K562 (cell line): ENCODE results near the gene SPATA31D3. TPM values are rescaled to one million over a fixed set of nuclear protein-coding genes. Genes with fewer than 3 reads are reported as not detected.

Source experiments
- PYGO2 ChIP-seq: fragments of 450-650 bp; IDR thresholded peaks from 2 replicates; pipeline ENCODE4 v1.6.1; 2016; ENCODE audit warnings: mild to moderate bottlenecking, missing genetic modification characterization, moderate library complexity, missing compliant biosample characterization
- polyA plus RNA-seq, 8 experiments: library from polyadenylated mRNA; depleted of rRNA in 4 of 8; stranded (reverse) in 5 of 8; unstranded in 3 of 8; fragments of >200 nt; fragmentation: Nextera tagmentation in 2 of 8; fragmentation: Illumina TruSeq in 1 of 8; extraction: Ambion mirVana in 2 of 8; extraction: Trizol in 1 of 8; gene quantifications; 2 replicates each; pipeline versions ENCODE4 v1.2.1 to v1.2.3, GENCODE V29; 2011 to 2014; ENCODE audit warnings: inconsistent platforms in 1 of 8, missing spikeins in 1 of 8
- total RNA-seq, 7 experiments: library from RNA; depleted of rRNA in 6 of 7; stranded (reverse); fragments of >200 nt in 6 of 7; fragmentation: Illumina TruSeq in 2 of 7; extraction: Trizol in 2 of 7; gene quantifications; 2 replicates each; pipeline versions ENCODE4 v1.2.1 to v1.2.3, GENCODE V29; 2011 to 2021; ENCODE audit warnings: low replicate concordance in 1 of 7
- TF ChIP-seq, protein P1 (sequence below): fragments of 450-650 bp; IDR thresholded peaks from 2 replicates; pipeline ENCODE4 v1.6.1; 2016; ENCODE audit warnings: low read depth
- TF ChIP-seq, protein P2 (sequence below): fragments of 450-650 bp; IDR thresholded peaks from 2 replicates; pipeline ENCODE4 v1.6.1; 2016; ENCODE audit warnings: borderline replicate concordance

The SPATA31D3 gene
- total and polyA plus RNA-seq, 9 of the 15 experiments (the other 6 are each of a cell fraction or from before 2014, with no cell fraction given) = not detected

DNA sequence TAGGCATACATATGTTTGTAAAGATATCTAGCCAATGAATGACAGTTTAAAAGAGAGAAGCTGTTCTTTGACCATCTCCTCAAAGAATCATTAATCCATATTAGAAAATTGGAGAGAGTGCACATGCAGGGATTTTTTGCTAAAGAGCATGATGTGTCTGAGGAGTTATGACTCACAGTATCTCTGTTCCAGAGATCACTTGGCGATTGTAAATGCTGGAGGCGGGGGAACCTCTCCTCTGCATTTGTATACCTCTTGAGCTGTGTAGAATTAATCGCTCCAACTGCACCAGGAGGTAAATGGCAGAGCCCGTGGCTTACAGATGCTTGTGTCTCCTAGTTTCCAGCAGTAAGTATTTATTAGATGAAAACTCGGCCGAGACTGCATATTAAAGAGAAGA is 41.6 kb downstream of the SPATA31D3 start (continued):
- TF ChIP-seq, protein P1, sequence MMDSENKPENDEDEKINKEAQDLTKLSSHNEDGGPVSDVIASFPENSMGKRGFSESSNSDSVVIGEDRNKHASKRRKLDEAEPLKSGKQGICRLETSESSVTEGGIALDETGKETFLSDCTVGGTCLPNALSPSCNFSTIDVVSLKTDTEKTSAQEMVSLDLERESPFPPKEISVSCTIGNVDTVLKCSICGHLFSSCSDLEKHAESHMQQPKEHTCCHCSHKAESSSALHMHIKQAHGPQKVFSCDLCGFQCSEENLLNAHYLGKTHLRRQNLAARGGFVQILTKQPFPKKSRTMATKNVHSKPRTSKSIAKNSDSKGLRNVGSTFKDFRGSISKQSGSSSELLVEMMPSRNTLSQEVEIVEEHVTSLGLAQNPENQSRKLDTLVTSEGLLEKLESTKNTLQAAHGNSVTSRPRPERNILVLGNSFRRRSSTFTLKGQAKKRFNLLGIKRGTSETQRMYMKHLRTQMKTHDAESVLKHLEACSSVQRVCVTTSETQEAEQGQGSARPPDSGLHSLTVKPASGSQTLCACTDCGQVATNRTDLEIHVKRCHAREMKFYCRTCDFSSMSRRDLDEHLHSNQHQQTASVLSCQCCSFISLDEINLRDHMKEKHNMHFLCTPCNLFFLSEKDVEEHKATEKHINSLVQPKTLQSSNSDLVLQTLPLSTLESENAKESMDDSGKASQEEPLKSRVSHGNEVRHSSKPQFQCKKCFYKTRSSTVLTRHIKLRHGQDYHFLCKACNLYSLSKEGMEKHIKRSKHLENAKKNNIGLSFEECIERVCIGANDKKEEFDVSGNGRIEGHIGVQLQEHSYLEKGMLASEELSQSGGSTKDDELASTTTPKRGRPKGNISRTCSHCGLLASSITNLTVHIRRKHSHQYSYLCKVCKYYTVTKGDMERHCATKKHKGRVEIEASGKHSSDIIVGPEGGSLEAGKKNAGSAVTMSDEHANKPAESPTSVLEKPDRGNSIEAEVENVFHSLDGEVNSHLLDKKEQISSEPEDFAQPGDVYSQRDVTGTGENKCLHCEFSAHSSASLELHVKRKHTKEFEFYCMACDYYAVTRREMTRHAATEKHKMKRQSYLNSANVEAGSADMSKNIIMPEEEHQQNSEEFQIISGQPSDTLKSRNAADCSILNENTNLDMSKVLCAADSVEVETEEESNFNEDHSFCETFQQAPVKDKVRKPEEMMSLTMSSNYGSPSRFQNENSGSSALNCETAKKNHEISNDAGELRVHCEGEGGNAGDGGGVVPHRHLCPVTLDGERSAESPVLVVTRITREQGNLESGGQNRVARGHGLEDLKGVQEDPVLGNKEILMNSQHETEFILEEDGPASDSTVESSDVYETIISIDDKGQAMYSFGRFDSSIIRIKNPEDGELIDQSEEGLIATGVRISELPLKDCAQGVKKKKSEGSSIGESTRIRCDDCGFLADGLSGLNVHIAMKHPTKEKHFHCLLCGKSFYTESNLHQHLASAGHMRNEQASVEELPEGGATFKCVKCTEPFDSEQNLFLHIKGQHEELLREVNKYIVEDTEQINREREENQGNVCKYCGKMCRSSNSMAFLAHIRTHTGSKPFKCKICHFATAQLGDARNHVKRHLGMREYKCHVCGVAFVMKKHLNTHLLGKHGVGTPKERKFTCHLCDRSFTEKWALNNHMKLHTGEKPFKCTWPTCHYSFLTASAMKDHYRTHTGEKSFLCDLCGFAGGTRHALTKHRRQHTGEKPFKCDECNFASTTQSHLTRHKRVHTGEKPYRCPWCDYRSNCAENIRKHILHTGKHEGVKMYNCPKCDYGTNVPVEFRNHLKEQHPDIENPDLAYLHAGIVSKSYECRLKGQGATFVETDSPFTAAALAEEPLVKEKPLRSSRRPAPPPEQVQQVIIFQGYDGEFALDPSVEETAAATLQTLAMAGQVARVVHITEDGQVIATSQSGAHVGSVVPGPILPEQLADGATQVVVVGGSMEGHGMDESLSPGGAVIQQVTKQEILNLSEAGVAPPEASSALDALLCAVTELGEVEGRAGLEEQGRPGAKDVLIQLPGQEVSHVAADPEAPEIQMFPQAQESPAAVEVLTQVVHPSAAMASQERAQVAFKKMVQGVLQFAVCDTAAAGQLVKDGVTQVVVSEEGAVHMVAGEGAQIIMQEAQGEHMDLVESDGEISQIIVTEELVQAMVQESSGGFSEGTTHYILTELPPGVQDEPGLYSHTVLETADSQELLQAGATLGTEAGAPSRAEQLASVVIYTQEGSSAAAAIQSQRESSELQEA = no peak
- no peak for TF ChIP-seq PYGO2
- TF ChIP-seq, protein P2, sequence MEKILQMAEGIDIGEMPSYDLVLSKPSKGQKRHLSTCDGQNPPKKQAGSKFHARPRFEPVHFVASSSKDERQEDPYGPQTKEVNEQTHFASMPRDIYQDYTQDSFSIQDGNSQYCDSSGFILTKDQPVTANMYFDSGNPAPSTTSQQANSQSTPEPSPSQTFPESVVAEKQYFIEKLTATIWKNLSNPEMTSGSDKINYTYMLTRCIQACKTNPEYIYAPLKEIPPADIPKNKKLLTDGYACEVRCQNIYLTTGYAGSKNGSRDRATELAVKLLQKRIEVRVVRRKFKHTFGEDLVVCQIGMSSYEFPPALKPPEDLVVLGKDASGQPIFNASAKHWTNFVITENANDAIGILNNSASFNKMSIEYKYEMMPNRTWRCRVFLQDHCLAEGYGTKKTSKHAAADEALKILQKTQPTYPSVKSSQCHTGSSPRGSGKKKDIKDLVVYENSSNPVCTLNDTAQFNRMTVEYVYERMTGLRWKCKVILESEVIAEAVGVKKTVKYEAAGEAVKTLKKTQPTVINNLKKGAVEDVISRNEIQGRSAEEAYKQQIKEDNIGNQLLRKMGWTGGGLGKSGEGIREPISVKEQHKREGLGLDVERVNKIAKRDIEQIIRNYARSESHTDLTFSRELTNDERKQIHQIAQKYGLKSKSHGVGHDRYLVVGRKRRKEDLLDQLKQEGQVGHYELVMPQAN = no peak
